HG02623 (cell line): ENCODE results near the gene SERGEF.
A peak's percentile ranks its signal among the peaks of the same experiment; 100 is the strongest.
"Not testable (repeated sequence)": the region's sequence is repeated elsewhere in the genome, so short reads cannot be mapped to it uniquely, and the experiment has no call there.

Source experiments
- ATAC-seq: cut with Tn5 transposase; IDR thresholded peaks from one replicate; pipeline ENCODE4 v1.9.1; 2021; ENCODE audit warnings: moderate library complexity; ENCODE audit not compliant: unreplicated experiment

SERGEF gene

DNA sequence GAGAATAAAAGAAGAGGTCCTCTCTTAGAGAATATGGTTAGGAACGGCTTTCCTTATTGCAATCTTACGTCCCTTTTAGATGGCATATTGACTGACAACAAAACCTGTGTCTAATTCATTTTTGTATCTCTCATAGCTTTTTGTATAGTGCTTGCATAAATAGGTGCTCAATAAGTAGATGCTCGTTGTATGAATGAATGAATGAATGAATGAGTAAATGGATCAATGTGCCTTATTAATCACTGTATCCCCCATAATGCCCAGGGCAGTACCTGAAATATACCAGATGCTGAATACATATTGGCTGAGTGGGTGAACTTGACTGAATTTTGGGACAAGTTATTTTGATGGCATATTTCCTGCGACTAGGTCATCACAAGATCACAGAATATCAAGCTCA, 97.9 kb downstream of the SERGEF start:
- no peak for ATAC-seq

GRCh38 chr11:17907046-17907445, 105.8 kb downstream of the SERGEF start:
- ATAC-seq: no peak

DNA sequence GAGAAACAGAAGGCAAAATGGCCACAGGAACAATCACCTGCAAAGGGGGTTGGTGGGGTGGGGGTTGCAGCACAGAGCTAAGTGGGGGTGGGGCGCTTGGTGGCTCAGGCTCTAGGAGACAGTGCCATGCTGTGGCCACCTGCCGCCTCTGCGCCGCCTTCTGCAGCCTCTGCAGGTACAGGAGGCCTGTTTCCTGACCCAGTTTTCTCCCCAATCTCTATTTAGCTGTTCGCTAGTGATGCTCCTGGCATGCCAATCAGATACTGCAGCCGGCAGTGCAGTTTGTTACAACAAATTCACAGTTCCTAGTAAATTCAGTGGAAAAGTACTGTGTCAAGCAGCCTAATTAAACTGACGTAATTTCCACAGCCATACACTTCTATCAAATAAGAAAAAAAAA, 106.4 kb downstream of the SERGEF start:
- ATAC-seq: no peak

DNA sequence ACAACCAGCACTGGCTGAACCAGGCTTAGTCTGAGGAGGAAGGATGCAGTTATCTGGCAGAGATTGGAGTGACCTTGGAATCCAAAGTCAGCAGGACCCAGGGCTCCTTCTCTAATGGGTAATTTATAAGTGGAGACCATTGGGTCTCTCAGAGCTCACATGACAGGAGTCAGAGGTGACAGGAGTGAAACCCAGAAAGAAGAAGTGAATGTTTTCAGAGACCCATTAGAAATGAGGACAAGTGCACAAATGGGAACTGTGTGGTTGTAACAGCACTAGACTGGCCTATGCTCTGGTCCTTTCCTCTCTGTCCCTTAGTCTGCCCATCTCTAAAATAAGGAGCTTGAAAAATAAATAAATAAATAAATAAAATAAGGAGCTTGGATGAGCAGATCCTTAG, 107.4 kb downstream of the SERGEF start:
- ATAC-seq: peak; percentile 87

GRCh38 chr11:17901481-17901880, 111.4 kb downstream of the SERGEF start:
- ATAC-seq: no peak

- no peak for ATAC-seq
Measured at GRCh38 chr11:17898782-17899181, 114.1 kb downstream of the SERGEF start.

DNA sequence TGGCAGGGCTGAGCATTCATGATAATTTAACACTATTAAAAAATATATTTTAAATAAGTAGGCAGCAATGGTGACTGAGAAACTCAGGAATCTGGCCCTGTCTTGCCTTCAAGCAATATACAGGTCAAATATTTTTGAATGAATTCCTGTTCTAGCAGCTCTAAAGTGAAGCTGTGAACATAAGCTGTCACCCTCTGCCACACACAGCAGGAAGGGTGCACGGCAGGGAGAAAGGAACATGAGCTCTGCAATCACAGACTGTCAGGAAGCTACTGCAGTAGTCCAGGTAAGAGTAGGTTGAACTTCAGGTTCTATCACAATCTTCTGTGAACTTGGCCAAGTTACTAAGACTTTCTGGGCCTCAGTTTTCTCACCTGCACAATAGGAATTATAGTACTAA, 114.8 kb downstream of the SERGEF start:
- no peak for ATAC-seq

DNA sequence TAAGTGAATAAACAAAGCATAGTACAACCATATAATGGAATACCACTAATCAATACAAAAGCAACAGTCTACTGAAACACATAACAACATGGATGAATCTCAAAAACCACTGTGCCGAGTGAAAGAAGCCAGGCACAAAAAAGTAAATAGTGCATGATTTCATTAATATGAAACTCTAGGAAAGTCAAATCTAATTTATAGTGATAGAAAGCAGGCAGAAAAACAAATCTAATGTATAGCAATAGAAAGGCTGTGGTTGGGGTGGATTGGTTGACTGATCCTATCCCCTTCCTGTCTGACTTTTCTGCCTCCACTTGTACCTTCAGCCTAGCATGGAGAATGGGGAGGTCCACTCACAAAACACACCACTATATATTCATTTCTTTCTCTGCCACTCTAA, 115.4 kb downstream of the SERGEF start:
- no peak for ATAC-seq

- ATAC-seq: not testable (repeated sequence)
Measured at GRCh38 chr11:17896496-17897151, 116.2 kb downstream of the SERGEF start.

- no peak for ATAC-seq
Measured at GRCh38 chr11:17894929-17895658, 117.8 kb downstream of the SERGEF start.

DNA sequence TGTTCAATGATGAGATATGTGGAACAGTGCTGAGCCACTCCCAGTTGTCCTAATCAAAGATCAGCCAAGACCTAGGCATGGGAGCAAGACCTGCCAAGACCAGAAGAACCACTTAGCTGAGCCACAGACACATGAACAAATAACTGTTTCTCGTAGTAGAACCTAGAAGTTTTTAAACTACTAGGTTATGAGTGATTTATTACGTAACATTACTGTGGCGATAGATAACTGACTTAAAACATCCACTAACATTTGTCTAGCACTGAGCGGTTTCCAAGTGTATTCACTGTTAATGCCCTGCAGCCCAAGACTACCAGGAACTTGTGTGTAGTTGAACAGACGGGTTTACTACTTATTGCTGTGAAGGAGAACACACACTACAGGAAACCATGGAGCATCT, 120.4 kb downstream of the SERGEF start:
- ATAC-seq: no peak

DNA sequence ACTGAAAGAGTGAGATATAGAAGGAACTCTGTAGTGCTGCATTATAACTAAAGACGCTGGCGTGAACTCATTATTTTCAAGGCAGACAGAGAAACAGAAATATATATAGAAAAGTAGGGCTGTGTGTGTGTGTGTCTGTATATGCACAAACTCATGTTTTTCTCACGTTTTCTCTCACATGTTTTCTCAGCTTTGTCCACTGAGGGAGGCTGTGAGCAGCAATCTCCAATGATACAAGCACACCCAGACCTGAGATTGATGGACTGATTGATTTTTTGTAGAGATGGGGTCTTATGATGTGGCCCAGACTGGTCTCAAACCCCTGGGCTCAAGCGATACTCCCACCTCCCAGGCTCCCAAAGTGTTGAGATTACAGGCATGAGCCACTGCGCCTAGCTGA, 122.5 kb downstream of the SERGEF start:
- ATAC-seq: no peak

- ATAC-seq: no peak
Measured at GRCh38 chr11:17887779-17888178, 125.1 kb downstream of the SERGEF start.

GRCh38 chr11:17883946-17884345, 128.9 kb downstream of the SERGEF start:
- no peak for ATAC-seq

- no peak for ATAC-seq
Measured at GRCh38 chr11:17883057-17883456, 129.8 kb downstream of the SERGEF start.

DNA sequence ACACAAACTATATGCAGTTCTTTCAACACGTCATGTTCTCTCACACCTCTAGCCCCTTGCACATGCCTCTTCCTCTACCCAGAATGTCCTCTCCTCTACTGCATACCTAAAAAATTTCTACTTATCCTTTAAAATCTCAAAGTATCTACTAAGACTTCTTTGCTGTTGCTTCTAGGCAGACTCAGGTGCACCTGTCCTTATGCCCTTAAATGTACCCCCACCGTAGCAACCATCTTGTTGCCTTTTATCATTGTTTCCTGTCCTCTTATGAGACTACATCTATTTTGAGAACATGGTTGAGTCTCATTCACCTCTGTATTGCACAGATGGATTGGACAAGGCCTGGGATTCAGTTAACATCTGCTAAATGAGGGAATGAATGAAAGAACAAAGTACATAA, 134.1 kb downstream of the SERGEF start:
- ATAC-seq: no peak

DNA sequence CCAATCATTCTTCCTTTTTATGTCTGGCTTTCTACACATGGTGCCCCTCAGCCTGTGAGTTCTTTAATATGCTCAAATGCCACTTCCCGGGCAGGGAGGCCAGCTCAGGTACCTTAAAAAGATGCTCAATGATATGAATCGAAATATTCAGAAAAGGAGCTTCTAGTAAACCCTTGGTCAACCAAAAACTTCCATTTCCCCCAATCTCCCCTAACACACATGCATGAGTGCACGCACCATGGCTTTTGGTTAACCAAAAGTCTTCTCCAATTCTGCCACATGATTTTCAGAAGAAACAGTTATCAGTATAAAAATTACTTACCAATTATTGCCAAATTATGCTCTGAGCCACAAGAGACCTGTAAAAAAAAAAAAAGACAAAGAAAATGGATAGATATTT, 135.0 kb downstream of the SERGEF start:
- ATAC-seq: no peak

DNA sequence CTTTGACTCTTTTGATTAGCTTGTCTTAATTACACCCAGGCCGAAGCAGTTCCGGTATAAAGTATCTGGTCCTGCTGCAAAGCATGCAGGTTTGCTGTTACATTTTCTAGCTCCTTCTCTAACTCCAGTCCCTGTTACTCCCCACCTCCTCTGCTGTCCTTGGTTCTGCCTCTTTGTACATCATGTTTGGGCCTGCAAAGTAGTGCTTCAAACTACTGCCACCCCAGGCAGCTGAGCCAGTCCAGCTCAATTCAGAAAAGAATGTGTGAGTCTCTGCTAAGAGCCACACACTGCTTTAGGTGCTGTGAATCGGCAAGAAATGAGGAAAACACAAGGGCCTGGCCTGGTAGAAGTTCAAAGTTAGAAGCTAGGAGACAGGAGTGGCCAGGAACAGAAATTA, 136.0 kb downstream of the SERGEF start:
- ATAC-seq: no peak

DNA sequence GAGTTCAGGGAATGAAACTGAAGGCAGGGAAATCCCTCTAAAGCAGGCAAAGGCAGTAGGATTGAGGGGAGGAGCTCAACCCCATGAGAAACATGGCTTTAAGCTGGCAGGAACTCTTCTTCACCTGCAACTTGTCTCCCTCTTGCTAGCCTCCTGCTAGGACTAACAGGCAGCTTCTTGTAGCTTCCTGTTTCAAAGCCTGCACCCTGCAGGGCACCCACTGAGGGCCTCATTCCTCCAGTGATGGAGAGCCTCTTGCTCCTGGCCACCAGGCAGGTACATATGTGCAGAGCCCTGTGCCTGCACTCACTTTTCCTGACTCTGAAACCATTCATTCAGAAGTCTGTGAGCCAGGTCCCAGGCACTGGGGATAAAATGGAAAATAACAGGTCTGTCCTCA, 137.0 kb downstream of the SERGEF start:
- no peak for ATAC-seq

DNA sequence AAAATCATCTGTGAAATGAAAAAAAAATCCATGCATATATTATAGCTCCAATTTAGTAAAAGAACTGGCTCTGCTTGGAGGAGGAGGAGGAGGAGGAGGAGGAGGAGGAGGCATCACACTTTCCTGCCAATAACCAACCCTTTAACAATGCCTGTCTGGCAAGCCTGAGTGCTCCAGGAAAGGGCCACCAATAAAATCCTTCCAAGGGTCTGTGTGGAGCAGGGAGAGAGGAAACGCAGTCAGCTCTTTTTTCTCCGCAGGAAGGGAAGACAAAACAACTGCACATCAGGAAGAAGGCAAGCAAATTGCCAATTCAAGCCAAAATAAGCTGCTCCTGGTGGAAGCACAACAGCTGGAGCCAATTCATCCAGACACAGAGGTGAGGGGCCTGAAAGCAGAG, 139.3 kb downstream of the SERGEF start:
- ATAC-seq: no peak

DNA sequence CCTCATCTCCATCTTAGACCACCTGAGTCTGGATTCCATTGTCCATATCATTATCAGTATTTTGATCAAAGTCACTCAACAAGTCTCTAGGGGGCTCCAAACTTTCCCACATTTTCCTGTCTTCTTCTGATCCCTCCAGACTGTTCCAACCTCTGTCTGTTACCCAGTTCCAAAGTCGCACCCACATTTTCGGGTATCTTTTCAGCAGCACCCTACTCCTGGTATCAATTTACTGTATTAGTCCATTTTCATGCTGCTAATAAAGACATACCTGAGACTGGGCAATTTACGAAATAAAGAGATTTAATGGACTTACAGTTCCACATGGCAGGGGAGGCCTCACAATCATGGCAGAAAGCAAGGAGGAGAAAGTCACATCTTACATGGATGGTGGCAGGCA, 144.4 kb downstream of the SERGEF start:
- ATAC-seq: not testable (repeated sequence)

DNA sequence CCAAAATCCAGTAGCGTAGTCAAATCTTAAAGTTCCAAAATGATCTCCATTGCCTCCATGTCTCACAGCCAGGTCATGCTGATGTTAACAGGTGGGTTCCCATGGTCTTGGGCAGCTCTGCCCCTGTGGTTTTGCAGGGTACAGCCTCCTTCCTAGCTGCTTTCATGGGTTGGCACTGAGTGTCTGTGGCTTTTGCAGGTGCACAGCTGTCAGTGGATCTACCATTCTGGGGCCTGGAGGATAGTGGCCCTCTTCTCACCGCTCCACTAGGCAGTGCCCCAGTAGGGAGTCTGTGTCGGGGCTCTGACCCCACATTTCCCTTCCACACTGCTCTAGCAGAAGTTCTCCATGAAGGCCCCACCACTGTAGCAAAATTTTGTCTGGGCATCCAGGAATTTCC, 145.5 kb downstream of the SERGEF start:
- no peak for ATAC-seq
